Cardiac septum (tissue), 1 donor: Measurements from ENCODE around the gene CSTF2. TPM values are rescaled to one million over a fixed set of nuclear protein-coding genes. Genes with fewer than 3 reads are reported as not detected.
"Not testable (repeated sequence)": the region's sequence is repeated elsewhere in the genome, so short reads cannot be mapped to it uniquely, and the experiment has no call there.

Source experiments
- DNase-seq: peaks from one replicate; pipeline ENCODE4 v3.0.0-alpha.2; 2020; ENCODE audit warnings: low spot score
- intact Hi-C: fragments of 100-400 bp; cut with DNase I; formaldehyde crosslinking; loops from one replicate; pipeline ENCODE4 v1.14.0; 2022
- long read RNA-seq: library from polyadenylated mRNA; unstranded; transcript quantifications from one replicate; pipeline ENCODE4 v2.0.0, GENCODE V29; 2021
- total RNA-seq: library from RNA; stranded (reverse); fragmentation: NEBNext Ultra II Directional; extraction: Animal tissue kit (Norgen Biotek cat#: 25700); gene quantifications from one replicate; pipeline ENCODE4 v1.2.1, GENCODE V29; 2021
- donor health status: DM: no; HTN: no; CAD: no.

Gene CSTF2
- 7.8 TPM for total RNA-seq
- long read RNA-seq, transcript CSTF2-201 (14 exons, 1,958 nt): major isoform, 8 of 10 reads
- long read RNA-seq, partial matches to known transcripts: 0 of 10 reads
- long read RNA-seq, other reads (novel, unspliced or antisense): 1 of 10 reads

- intact Hi-C loops: no loop called here
- peak; percentile 91 for DNase-seq
Observed at GRCh38 chrX:100819837-100820666, at the start of gene CSTF2. Gene CSTF2, plus strand, starts transcription at chrX:100820391. Its CDS starts 26 bp downstream, at chrX:100820417.

GRCh38 chrX:100796371-100796770 lies 23.8 kb upstream of the CSTF2 start:
- DNase-seq, intact Hi-C loops: not testable (repeated sequence)

GRCh38 chrX:100797359-100797758 lies 22.8 kb upstream of the CSTF2 start:
- no peak for DNase-seq
- intact Hi-C loops: no loop called here

GRCh38 chrX:100798484-100799214 lies 21.5 kb upstream of the CSTF2 start:
- intact Hi-C loops: no loop called here
- DNase-seq: no peak

GRCh38 chrX:100802843-100803242 lies 17.3 kb upstream of the CSTF2 start:
- intact Hi-C loops: no loop called here
- DNase-seq: no peak

- intact Hi-C loops: no loop called here
- DNase-seq: no peak
Observed at GRCh38 chrX:100804780-100805179, 15.4 kb upstream of the CSTF2 start.

- intact Hi-C loops, DNase-seq: not testable (repeated sequence)
Observed at GRCh38 chrX:100808265-100808664, 11.9 kb upstream of the CSTF2 start.

GRCh38 chrX:100812216-100813158 lies 7.7 kb upstream of the CSTF2 start:
- DNase-seq: no peak
- intact Hi-C loops: no loop called here

- DNase-seq: no peak
- intact Hi-C loops: no loop called here
Observed at GRCh38 chrX:100817340-100817739, 2.9 kb upstream of the CSTF2 start.

- no peak for DNase-seq
- intact Hi-C loops: no loop called here
Observed at GRCh38 chrX:100819534-100819836, 706 bp upstream of the CSTF2 start.

- no peak for DNase-seq
- intact Hi-C loops: no loop called here
Observed at GRCh38 chrX:100829730-100830129, 9.5 kb downstream of the CSTF2 start.

GRCh38 chrX:100830143-100830542 lies 10.0 kb downstream of the CSTF2 start:
- DNase-seq: no peak
- intact Hi-C loops: no loop called here

- intact Hi-C loops: no loop called here
- DNase-seq: no peak
Observed at GRCh38 chrX:100830547-100830946, 10.4 kb downstream of the CSTF2 start.

GRCh38 chrX:100831219-100831946 lies 11.2 kb downstream of the CSTF2 start:
- DNase-seq: no peak
- intact Hi-C loops: no loop called here

- intact Hi-C loops: no loop called here
- no peak for DNase-seq
Observed at GRCh38 chrX:100850317-100850716, 30.1 kb downstream of the CSTF2 start.

GRCh38 chrX:100852810-100853209 lies 32.6 kb downstream of the CSTF2 start:
- no peak for DNase-seq
- intact Hi-C loops: no loop called here

- no peak for DNase-seq
- intact Hi-C loops: no loop called here
Observed at GRCh38 chrX:100863326-100863864, 43.2 kb downstream of the CSTF2 start.

GRCh38 chrX:100864657-100865391 lies 44.6 kb downstream of the CSTF2 start:
- intact Hi-C loops: no loop called here
- DNase-seq: no peak
